Activated effector memory CD4-positive, alpha-beta T cell treated with Interleukin-2 at 50 U/mL for 16 hours (primary cell): ENCODE data around the gene ARHGAP32.
"Not testable (repeated sequence)": the region's sequence is repeated elsewhere in the genome, so short reads cannot be mapped to it uniquely, and the experiment has no call there.

ENCODE experiments used
- DNase-seq: peaks from one replicate; pipeline ENCODE4 v3.0.0-alpha.2; 2020

The ARHGAP32 gene

DNA sequence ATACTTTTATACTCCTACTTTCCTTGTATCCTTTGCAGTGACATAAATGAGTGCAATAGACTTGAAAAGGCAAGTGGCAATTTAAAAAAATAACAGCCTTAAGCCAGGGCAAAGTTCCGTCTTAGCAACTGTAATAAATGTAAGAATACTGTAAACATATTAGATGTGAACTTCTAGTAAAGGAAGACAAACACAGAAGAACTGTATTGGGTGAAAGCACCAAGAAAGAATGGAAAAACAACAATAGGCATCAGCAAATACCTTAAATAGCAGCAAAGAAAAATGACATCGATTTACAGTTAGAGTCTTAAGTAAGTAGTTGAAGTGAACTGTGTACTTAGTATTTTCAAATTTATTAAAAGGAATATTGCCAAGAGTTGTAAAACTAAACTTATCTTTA, 174.0 kb downstream of the ARHGAP32 start:
- no peak for DNase-seq

DNA sequence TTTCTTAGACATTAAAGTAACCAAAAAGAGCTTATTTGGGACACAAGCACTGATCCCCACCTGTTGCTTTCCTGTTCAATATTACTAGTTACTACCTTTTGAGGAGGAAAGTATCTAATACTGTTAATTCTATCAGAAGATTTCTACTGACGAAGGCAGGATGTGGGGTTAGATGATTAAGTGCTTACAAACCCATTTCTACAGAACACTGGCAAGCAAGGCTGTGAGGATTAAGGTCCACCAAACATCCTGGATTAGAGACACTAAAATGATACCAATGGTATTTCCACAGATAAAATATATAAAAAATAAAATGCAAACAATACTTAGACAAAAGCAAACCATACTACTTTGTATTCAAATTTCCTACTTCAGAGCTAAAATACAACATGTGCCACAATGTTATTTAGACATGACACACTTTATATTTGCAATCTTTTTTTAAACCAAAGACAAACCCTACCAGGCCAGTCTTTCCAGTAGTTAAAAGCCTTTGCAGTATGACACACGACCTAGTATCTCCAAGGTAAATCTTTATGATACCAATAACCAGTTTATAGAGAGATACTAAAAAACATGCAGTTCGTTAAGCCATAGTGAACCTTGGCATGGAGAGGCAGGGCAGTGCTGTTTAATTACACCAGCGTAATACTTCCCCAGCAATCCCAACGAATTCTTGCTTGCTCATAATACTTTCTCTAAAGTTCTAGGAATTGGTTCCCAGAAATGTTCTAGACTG, 178.2 kb downstream of the ARHGAP32 start:
- DNase-seq: no peak

DNA sequence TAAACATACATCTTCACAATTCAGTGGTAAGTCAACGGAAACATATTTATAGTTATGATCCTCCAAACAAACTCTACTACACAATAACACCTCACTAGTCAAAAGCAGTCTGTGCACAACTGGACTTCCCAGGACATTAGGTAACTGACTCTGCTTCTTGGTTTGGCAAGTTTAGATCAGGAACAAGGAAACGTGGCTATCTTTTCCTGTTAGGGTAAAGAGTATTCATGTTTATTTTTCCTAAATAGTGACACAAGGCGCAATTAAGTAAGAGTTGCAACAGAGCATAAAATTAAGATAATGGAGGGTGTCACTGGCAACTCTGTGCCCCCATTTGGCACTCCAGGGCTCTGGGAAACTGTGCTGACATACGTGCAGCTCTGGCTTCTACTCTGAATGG, 179.2 kb downstream of the ARHGAP32 start:
- DNase-seq: no peak

DNA sequence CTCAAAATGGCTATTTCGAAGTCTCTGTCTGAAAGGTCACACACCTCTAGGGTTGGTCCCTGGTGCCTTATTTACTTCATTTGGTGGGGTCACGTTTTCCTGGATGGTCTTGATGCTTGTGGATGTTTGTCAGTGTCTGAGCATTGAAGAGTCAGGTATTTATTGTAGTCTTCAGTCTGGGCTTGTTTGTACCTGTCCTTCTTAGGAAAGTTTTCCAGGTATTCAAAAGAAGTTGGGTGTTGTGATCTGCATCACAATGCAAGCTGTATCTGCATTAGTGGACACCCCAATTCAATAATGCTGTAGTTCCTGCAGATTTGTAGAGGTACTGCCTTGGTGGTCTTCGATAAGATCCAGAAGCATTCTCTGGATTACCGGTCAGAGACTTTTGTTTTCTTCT, 186.0 kb downstream of the ARHGAP32 start:
- no peak for DNase-seq

DNA sequence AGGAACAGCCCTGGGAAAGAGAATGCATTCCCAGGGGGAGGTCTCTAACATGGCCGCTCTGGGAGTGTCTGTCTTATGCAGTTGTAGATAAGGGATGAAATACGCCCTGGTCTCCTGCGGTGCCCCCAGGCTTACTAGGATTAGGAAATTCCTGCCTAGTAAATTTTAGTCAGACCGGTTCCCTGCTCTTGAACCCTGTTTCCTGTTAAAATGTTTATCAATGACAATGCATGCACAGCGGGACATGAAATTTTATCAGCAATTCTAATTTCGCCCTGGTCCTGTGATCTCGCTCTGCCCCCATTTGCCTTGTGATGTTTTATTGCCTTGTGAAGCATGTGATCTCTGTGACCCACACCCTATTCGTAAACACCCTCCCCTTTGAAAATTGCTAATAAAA, 193.0 kb downstream of the ARHGAP32 start:
- DNase-seq: not testable (repeated sequence)

DNA sequence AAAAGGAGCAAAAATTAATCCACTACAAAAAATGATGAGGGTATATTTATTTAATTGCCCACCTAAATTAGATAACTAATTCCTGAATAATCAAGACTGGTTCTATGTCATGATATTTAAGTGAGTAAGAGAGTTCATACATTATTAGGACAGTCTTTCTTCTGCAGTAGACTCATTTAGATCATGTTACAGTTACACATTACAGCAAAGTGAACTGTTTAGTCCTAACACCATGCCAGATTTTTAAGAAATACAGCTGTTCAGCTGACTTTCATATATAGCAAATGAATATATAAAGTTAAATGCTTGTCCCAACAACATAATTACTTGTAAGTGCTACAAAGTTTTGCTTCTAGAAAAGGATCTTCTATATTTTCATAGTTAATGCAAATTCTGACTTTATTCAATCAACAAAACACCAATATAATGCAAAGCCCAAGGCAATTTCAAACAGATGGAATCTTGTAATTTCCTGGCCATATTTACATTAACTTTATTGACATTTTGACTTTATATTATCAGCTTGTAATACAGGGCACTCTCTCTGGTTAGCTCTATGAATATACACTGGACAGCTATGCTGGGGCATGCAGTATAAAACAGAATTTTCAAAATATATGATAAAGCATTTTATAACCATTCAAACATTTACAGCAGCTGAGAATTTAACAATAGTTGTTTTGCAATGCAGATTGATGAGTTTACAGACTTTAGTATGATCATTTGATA, 203.7 kb downstream of the ARHGAP32 start:
- DNase-seq: no peak

DNA sequence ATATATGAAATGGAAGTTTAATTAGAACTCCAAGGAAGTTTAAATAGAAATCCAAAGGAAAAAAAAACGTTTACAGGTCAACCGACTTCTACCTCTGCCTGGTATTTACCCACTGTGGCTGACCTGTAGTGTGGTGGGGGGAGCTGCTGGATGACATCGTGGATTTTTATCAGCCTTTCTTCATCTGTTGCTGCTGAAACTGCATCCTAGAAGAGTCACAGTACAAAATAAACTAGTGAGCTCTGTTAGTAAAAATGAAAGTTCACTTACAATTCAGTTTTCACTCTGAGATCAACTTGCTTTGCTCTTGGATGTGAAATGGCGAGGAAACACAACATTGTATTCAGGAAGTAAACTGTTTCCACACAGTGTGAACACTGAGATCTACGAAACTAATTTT, 206.2 kb downstream of the ARHGAP32 start:
- DNase-seq: no peak

DNA sequence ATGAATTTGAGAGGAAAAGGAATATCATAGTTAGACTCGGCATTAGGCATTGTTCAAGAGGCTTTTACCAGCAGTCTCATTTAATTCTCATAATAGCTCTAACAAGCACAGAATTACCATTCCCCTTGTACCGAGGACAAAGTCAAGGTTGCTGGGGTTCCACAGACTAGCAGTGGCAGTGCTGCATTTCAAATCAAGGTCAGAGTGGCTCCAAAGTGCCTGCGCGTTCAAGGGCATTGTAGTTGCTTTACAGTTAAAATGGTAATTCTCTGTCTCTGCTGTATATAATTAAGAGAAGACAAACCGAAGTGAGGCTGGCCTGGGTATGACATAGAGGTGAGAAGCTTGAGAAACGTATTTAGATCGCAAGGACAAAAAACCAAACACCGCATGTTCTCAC, 209.1 kb downstream of the ARHGAP32 start:
- no peak for DNase-seq

DNA sequence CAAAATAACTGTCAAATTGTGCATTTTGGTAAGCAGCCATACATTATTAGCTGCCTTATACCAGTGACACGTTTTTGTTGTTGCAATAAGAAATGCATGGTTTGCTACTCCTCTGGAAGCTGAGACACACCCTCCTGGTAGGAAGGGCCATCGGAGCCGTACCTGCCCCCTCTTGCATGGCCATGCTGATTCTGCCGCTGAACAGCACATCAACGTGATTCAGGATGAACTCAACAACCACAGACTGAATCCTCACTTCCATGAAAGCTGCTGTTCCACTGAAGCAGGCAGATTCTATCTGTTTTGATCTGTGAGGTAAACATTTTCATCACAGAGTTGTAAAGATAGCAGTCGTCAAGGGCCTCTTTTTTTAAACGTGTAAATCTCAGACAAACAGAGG, 210.9 kb downstream of the ARHGAP32 start:
- no peak for DNase-seq

DNA sequence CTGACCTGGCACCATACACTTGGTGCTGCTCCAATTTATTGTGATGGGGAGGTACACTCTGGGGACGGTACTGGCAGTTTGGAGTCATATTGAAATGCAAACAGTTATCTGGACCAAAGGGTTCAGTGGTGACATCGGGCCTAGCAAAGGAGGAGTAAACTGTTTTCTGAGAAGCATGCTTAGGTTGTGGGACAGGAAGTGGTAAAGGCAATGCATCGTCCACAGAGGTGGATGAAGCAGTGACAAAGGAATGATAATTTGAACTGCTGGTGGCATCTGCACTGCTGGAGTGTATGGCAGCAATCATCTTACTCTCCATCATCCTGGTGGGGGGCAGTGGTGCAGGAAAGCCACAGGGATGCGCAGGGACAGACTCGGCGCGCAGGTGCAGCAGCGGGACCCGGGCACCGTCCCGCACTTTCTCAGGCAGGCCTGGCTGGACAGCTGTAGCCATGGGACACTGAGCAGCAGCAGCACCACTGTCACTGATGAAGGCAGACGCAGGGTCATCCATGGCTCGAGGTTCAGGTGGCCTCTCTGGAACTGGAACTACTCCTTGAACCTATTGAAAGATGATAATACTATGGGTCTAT, 221.4 kb downstream of the ARHGAP32 start:
- DNase-seq: no peak

DNA sequence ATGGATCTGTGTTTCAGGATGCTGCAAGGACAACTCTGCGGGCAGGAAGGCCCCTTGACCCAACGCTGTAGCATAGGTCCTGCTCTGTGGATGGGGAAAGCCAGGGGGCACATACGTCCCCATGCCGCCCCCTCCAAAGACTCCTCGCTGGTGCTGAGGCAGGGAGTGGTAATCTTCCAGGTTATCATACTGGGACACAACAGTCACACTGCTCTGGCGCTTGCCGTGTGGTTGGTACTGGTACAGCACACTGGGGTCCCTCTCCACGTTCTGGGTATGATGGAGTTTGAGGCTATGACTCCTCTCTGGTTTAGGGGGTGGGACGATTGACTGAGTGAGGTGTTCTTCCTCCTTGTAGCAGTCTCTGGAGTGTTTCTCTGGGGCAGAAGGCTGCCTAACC, 223.2 kb downstream of the ARHGAP32 start:
- no peak for DNase-seq

DNA sequence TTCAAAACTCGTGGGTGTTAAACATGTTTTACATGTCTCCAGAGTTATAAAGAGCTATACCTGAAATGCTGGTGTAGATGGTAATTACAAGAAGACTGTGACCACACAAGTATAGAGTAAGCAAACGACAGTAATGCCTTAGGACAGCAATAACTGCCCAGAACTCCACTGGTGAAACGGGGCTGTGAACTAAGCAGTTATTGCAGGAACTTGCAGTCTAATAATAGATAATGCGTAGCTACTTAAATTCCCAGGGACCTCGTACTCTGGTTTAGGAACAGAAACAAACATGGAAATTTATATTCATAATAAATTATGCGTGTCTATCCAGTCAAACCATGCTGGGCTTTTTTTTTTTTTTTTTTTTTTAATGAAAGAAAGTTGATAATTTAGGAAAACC, 224.5 kb downstream of the ARHGAP32 start:
- DNase-seq: no peak

DNA sequence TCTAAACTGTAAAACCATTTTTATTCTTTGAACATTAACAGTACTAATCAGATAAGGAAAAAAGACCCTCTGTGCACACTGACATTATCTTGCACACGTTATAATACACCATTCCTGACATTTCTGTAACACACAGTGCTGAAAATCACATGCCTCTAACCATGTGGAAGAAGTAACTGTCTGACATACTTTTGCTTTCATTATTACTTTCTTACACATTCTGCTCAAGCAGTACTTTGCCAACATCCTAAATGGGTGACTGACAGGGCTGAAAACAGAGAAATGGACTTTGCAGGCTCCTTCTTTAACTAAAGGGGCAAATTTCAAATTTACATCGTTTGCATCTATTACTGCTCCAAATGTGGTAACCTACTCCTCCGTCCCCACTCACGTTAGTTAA, 226.6 kb downstream of the ARHGAP32 start:
- no peak for DNase-seq

DNA sequence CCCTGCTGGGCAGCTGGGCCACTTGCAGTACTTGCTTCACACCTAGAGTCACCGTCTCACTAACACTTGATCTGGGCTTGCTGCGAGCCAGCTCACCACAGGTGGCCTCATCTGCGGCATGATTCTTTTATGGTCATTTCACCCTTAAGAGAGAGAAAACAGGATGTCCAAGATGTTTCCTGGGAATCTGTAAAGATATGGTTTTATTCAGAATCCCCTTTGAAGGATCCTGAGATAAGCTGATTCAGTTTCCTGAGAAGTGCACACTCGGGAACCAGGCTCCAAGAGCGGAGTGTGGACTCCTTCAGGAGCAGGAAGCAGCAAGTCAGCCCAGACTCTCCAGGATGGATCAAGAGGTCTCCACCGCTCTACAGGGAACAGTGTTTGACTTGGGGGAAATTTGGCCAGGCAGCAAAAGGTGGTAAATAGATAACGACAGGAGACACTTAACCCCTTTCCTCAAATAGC, 227.6 kb downstream of the ARHGAP32 start:
- no peak for DNase-seq

DNA sequence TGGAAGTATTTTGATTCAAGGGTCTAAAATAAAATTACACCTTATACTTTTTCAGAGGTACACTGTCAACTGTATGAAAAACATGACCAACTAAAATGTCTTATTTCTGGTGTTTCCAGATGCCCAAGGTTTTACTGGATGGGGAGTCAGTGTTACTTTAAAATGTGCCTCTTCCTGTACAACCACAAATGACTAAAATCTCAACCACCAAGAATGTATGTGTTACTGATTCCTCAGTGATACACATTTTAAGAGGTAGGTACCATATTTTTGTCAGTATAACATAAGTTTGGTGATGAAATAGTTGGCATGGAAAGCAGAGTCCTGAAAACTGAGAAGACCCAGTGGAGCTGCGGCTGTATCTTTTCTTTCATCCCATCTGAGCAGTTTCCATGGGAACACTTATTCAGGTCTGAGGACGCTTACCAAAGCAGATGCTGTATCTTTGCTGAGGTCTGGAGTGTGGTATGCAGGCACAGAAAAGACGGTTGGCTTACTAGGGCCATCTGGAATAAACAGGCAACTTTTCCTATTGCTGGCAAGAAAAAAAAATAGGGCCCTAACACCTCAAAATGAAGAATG, 228.3 kb downstream of the ARHGAP32 start:
- no peak for DNase-seq

DNA sequence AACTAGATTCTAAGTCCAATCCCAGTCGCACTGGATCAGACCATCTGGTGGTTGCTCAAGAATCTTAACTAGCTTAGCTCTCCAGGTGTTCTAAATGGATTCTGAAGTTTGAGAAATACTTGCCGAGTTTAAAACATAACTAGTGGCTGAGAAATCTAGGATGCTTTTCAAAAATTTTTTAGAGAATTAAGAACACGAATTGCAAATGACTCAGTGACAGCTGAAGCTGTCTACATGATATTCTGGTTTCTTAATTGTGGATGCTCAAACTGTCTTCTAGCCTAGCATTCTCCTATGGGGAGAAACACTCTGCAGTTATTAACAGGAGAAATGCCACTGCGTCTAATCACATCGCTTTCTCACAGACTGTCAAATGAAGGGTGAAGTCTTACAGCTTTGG, 229.2 kb downstream of the ARHGAP32 start:
- no peak for DNase-seq

DNA sequence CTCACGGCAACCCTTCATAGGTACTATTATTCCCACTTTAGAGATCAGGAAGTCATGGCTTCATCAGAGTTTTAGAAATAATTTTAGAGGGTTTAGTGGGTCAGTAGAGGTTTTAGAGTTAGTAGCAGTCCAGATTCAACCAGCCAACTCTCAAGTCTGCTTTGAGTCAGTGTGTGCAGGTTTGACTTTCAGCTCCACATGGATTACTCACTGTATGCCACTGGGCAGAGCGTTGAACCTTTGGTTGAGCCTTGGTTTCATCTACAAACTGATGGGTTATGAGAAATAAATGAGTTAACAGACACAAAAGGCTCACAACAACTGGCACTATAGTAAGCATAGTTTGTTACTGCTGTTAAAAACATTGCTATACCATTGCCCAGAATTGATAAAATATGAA, 230.5 kb downstream of the ARHGAP32 start:
- DNase-seq: no peak

DNA sequence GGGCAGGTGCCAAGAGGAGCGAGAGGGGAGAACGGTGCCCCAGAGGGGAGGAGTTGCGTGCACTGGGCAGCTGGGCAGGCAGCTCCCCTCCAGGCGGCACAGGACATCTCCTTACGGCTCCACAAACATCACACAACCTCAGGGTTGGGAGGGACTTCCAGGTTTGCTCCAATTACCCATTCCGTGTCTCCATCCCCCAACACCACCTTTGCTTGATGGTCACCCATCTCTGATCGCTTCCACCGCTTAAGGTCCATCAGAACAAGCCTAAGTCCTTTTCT, 235.0 kb downstream of the ARHGAP32 start:
- DNase-seq: no peak

DNA sequence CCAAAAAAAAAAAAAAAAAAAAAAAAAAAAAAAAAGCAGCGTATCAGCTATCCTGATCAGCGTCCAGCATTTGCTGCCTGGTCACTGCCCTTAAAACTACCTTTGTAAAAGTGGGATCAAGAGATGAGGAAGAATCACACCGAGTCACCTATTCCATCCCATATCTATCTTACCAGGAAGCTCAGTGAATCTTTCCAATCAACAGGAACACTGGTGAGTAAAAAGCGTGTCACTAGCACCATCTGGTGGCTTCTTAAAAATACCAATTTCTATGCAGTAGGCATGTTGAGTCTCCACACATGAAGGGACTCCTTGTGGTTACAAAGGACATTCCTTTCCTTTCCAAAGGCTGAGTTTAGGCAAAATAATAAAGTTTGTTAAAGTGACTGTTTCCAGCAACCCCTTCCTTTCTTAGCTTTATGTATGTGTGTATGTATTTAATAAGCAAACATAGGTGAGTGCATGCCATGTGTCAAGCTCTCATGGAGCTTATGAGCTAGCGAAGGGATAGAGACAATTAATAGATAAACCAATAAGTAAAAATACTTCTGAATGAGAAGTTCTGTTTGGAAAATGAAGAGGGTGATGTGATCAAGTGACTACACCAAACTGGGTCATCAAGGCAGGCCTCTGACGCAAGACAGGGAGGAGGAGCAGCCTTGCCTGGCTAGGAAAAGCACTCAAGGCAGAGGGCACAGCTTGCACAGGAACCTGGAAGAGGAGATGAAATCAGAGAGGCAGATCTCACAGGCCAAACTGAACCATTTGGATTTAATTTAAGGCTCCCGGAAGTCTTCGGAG, 235.5 kb downstream of the ARHGAP32 start:
- no peak for DNase-seq

DNA sequence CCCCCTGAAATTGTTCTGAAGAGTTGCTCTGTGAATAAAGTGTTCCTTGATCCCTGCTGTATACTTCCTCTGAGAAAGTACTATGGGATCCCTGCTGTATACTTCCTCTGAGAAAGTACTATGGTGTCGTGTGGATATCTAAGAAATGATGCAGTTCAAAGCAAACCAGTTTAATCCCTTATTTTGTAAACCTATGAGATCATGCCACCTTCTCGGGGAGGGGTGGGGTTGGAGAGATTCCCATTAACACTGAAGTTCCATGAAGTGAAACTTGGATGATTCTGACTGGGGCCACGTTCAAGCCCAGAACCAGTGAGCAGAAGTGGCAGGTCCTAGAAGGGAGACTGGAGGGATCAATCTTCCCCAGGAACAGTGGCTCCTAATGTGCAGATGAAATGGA, 236.5 kb downstream of the ARHGAP32 start:
- DNase-seq: no peak

DNA sequence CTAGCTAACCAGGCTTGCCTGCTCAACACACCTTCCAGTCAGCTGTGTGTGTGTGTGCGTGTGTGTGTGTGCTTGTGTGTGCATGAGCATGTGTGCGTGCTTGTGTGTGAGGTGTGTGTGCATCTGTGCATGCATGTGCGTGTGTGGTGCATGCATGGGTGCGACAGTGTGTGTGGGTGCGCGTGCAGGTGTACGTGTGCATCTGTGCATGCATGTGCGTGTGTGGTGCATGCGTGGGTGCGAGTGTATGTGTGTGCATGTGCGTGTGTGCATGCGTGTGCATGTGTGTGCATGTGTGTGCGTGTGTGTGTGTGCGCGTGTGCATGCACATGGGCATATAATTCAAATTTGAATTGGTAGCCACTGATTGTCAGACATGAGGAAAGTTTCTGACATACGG, 239.0 kb downstream of the ARHGAP32 start:
- no peak for DNase-seq

DNA sequence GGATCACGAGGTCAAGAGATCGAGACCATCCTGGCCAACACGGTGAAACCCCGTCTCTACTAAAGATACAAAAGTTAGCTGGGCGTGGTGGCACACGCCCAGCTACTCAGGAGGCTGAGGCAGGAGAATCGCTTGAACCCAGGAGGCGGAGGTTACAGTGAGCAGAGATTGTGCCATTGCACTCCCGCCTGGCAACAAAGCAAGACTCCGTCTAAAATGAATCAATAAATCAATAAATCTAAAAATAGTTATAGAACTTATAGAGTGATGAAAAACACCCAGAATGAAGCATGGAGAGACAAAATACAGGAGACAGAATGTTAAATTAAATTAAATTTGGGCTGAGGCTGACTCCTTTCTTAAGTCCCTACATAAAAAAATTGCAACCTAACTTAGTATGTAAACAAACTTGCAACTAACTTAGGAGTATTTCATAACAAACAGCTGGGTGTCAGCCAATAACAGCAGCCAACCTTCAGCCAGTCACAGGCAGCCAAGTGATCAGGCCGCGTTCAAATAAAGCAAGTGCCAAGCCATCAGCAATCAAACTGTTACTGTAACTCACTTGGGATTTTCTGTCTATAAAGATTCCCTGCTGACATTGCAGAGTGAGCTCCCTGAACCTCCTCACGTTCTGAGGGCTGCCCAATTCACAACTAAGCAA, 242.2 kb downstream of the ARHGAP32 start:
- DNase-seq: no peak

DNA sequence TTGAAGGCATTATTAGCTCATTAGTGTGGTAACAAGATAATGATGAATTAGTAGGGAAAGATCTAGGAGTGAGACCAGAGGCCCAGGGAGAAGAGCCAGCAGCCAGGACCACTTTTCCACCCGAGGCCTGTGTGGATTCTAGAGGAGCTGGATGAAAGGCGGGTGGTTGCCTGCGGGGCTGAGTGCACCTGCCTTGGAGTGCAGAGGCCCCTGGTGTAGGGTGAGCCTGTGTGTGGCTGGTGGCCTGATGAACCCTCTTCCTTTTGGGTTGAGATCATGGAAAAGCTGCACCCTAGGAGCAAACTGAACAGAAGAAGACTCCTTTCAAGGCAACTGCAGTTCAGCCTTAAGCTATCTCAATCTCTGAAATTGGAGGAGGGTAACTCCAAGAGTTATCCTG, 243.5 kb downstream of the ARHGAP32 start:
- DNase-seq: no peak
